SK-N-SH (cell line): ENCODE measurements around the gene MVB12B. TPM values are rescaled to one million over a fixed set of nuclear protein-coding genes. Genes with fewer than 3 reads are reported as not detected.

Experiments
- CTCF ChIA-PET: fragments of 300-600, 350-600 bp; formaldehyde crosslinking; extraction: SDS; loops from one replicate; lab custom pipeline; 2021; lab: Yijun Ruan, JAX
- POLR2A ChIA-PET: fragments of 350-600 bp; sonication (Branson Sonifier 250); formaldehyde crosslinking; extraction: SDS; loops from one replicate; lab custom pipeline; 2020; ENCODE audit warnings: antibody characterized with exemption, inconsistent platforms; lab: Yijun Ruan, JAX
- DNase-seq: peaks from one replicate; pipeline ENCODE4 v3.0.0; 2012
- H2AFZ ChIP-seq: fragments of 200-600 bp; sonication (generic); 2 replicates; pipeline ENCODE4 v1.8.1; 2016; ENCODE audit warnings: antibody characterized with exemption, mild to moderate bottlenecking, low read depth
- H3F3A ChIP-seq: fragments of 200-600 bp; sonication (generic); replicated peaks from 2 replicates; pipeline ENCODE3; 2016; ENCODE audit warnings: antibody characterized with exemption, mild to moderate bottlenecking; ENCODE audit not compliant: insufficient read depth
- H3K27ac ChIP-seq, 2 experiments: fragments of 200-500 bp in 1 of 2; fragments of 200-600 bp in 1 of 2; sonication (Bioruptor generic) in 1 of 2; sonication (generic), shearing (Covaris generic) in 1 of 2; 2 replicates each; pipeline versions ENCODE4 v1.5.1 to v1.6.1; 2014 to 2016; ENCODE audit warnings: low read depth in 2 of 2, inconsistent platforms in 1 of 2, low read length in 1 of 2, mild to moderate bottlenecking in 1 of 2, mixed read lengths in 1 of 2
- H3K27me3 ChIP-seq: fragments of 200-600 bp; sonication (generic), shearing (Covaris generic); 2 replicates; pipeline ENCODE4 v1.6.1; 2016; ENCODE audit warnings: mixed run types; ENCODE audit not compliant: insufficient read depth
- H3K36me3 ChIP-seq, 2 experiments: fragments of 200-500 bp in 1 of 2; fragments of 200-600 bp in 1 of 2; sonication (Bioruptor generic) in 1 of 2; sonication (generic) in 1 of 2; replicated peaks in 1 of 2; 2 replicates each; pipeline versions ENCODE3 to v1.5.1; 2014 to 2016; ENCODE audit warnings: low read length in 1 of 2, mild to moderate bottlenecking in 1 of 2; ENCODE audit not compliant: insufficient read depth in 2 of 2, control insufficient read depth in 1 of 2
- H3K4me1 ChIP-seq, 2 experiments: fragments of 200-500 bp in 1 of 2; fragments of 200-600 bp in 1 of 2; sonication (Bioruptor generic) in 1 of 2; sonication (generic), shearing (Covaris generic) in 1 of 2; 2 replicates each; pipeline versions ENCODE4 v1.5.1 to v1.6.1; 2014 to 2016; ENCODE audit warnings: low read depth in 1 of 2, low read length in 1 of 2, mixed run types in 1 of 2; ENCODE audit not compliant: insufficient read depth in 2 of 2, control insufficient read depth in 1 of 2
- H3K4me2 ChIP-seq: fragments of 200-600 bp; sonication (generic), shearing (Covaris generic); 2 replicates; pipeline ENCODE4 v1.6.1; 2017; ENCODE audit warnings: mixed run types
- H3K4me3 ChIP-seq, 2 experiments: fragments of 200-500 bp in 1 of 2; fragments of 200-600 bp in 1 of 2; sonication (Bioruptor generic) in 1 of 2; sonication (generic), shearing (Covaris generic) in 1 of 2; 2 replicates each; pipeline versions ENCODE4 v1.5.1 to v1.8.1; 2014 to 2016; ENCODE audit warnings: low read depth in 2 of 2, inconsistent platforms in 1 of 2, low read length in 1 of 2, mild to moderate bottlenecking in 1 of 2, mixed read lengths in 1 of 2, moderate library complexity in 1 of 2
- H3K79me2 ChIP-seq: fragments of 200-600 bp; sonication (generic); 2 replicates; pipeline ENCODE4 v1.8.1; 2017; ENCODE audit warnings: mild to moderate bottlenecking; ENCODE audit not compliant: insufficient read depth
- H3K9ac ChIP-seq: fragments of 200-600 bp; sonication (generic); 2 replicates; pipeline ENCODE4 v1.6.1; 2017; ENCODE audit warnings: mixed run types
- H3K9me2 ChIP-seq: fragments of 200-600 bp; sonication (generic); 2 replicates; pipeline ENCODE4 v1.6.1; 2017; ENCODE audit warnings: mixed run types
- H3K9me3 ChIP-seq: fragments of 200-600 bp; sonication (generic); 2 replicates; pipeline ENCODE4 v1.6.1; 2017; ENCODE audit warnings: mixed run types, mild to moderate bottlenecking, moderate library complexity
- H4K20me1 ChIP-seq: fragments of 200-600 bp; sonication (generic); 2 replicates; pipeline ENCODE4 v1.6.1; 2017; ENCODE audit warnings: mild to moderate bottlenecking, mixed run types; ENCODE audit not compliant: insufficient read depth
- CHD2 ChIP-seq: fragments of 150-350 bp; IDR thresholded peaks from 2 replicates; pipeline ENCODE4 v1.6.1; 2018; ENCODE audit warnings: low read length; ENCODE audit not compliant: partially characterized antibody
- ELF1 ChIP-seq: IDR thresholded peaks from 2 replicates; pipeline ENCODE4 v1.4.0; 2012
- EP300 ChIP-seq, 2 experiments: IDR thresholded peaks; 2 replicates each; pipeline versions ENCODE4 v1.4.0 to v1.6.1; 2012; ENCODE audit warnings: borderline replicate concordance in 1 of 2, low read depth in 1 of 2, low read length in 1 of 2
- FOSL2 ChIP-seq: IDR thresholded peaks from 2 replicates; pipeline ENCODE4 v1.4.0; 2012; ENCODE audit warnings: low read depth, mild to moderate bottlenecking, moderate library complexity, borderline replicate concordance
- FOXJ3 ChIP-seq: sonication (generic); formaldehyde crosslinking; IDR thresholded peaks from 2 replicates; pipeline ENCODE4 v1.5.1; 2020; ENCODE audit warnings: mild to moderate bottlenecking, missing genetic modification reagents
- FOXM1 ChIP-seq: IDR thresholded peaks from 2 replicates; pipeline ENCODE4 v1.4.0; 2012; ENCODE audit warnings: low read depth, mild to moderate bottlenecking
- GABPA ChIP-seq: IDR thresholded peaks from 2 replicates; pipeline ENCODE4 v1.4.0; 2012; ENCODE audit warnings: low read depth, mild to moderate bottlenecking
- MXI1 ChIP-seq: IDR thresholded peaks from 2 replicates; pipeline ENCODE4 v1.6.1; 2012; ENCODE audit warnings: mild to moderate bottlenecking, low read depth, low read length, improper control_type of control experiment
- NRF1 ChIP-seq: IDR thresholded peaks from 2 replicates; pipeline ENCODE4 v1.6.1; 2012; ENCODE audit warnings: low read depth, mild to moderate bottlenecking, low read length
- POLR2AphosphoS5 ChIP-seq: IDR thresholded peaks from 2 replicates; pipeline ENCODE4 v1.6.1; 2012; ENCODE audit warnings: low read depth, low read length
- RAD21 ChIP-seq: IDR thresholded peaks from 2 replicates; pipeline ENCODE4 v1.6.1; 2012; ENCODE audit warnings: mild to moderate bottlenecking, low read length
- RCOR1 ChIP-seq: fragments of 150-350 bp; IDR thresholded peaks from 2 replicates; pipeline ENCODE4 v1.6.1; 2017; ENCODE audit warnings: antibody characterized with exemption, low read length
- RXRA ChIP-seq: IDR thresholded peaks from 2 replicates; pipeline ENCODE4 v1.4.0; 2012; ENCODE audit warnings: low read depth, mild to moderate bottlenecking, borderline replicate concordance
- SMC3 ChIP-seq: IDR thresholded peaks from 2 replicates; pipeline ENCODE4 v1.6.1; 2012; ENCODE audit warnings: low read depth, low read length, improper control_type of control experiment
- TAF1 ChIP-seq: IDR thresholded peaks from 2 replicates; pipeline ENCODE4 v1.6.1; 2012; ENCODE audit warnings: low read depth, mild to moderate bottlenecking, low read length, moderate library complexity, borderline replicate concordance
- TCF12 ChIP-seq: IDR thresholded peaks from 2 replicates; pipeline ENCODE4 v1.4.0; 2012
- YY1 ChIP-seq: IDR thresholded peaks from 2 replicates; pipeline ENCODE4 v1.4.0; 2012; ENCODE audit warnings: low read depth, mild to moderate bottlenecking
- ZBTB33 ChIP-seq: IDR thresholded peaks from 2 replicates; pipeline ENCODE4 v1.4.0; 2012; ENCODE audit warnings: low read depth, borderline replicate concordance
- WGBS: methylation state at CpG from one replicate; pipeline ENCODE4 v1.1.6; 2017; ENCODE audit warnings: low lambda C conversion rate; 5-methylcytosine and 5-hydroxymethylcytosine counted together
- polyA plus RNA-seq, 3 experiments: library from polyadenylated mRNA; depleted of rRNA; stranded (reverse); fragments of >200 nt; gene quantifications; 2 replicates each; pipeline ENCODE4 v1.2.3, GENCODE V29; 2012
- TF ChIP-seq, protein P1 (sequence below): IDR thresholded peaks from 2 replicates; pipeline ENCODE4 v1.4.0; 2012; ENCODE audit warnings: low read depth

Gene MVB12B
- polyA plus RNA-seq, 1 of the 3 experiments (the other 2 are of a cell fraction): 5.1 TPM

- Histone ChIP-seq H3K4me3 (no peak overlapping the region), H3K27me3 (no peaks in the 10 kb centered on the region), H3K4me2 (no peak overlapping the region), H3K9ac (no peak overlapping the region), H3K36me3 (peaks cover 0 to 13% of the 10 kb centered on the region in 2 experiments), H2AFZ (no peak overlapping the region), H3K27ac (no peak overlapping the region), H3F3A (no peaks in the 10 kb centered on the region), H4K20me1 (no peaks in the 10 kb centered on the region; the same call in 1 of the 2 replicates), H3K9me2 (no peaks in the 10 kb centered on the region), H3K79me2 (no peaks in the 10 kb centered on the region), H3K9me3 (no peaks in the 10 kb centered on the region), H3K4me1 (peaks cover 0 to 11% of the 10 kb centered on the region in 2 experiments; a peak in 1 of 4 replicates)
- ChIA-PET CTCF (no interaction called here), POLR2A (no interaction called here)
- TF ChIP-seq CHD2: no peak
- TF ChIP-seq TCF12: no peak
- TF ChIP-seq, protein P1, sequence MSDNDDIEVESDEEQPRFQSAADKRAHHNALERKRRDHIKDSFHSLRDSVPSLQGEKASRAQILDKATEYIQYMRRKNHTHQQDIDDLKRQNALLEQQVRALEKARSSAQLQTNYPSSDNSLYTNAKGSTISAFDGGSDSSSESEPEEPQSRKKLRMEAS: no peak
- no peak for TF ChIP-seq EP300 (IDR thresholded peaks at IDR 0.05; ENCODE audit: borderline replicate concordance in 1 of 2, low read depth in 1 of 2, low read length in 1 of 2)
- no peak for TF ChIP-seq RXRA
- no peak for TF ChIP-seq NRF1
- WGBS: over 99% methylated on average over 5 of the region's 5 CpGs
- no peak for DNase-seq
These were observed 76.8 kb downstream of the MVB12B start for GRCh38 chr9:126403397-126403796.

- no peaks in the 10 kb centered on the region for H3K9me3 ChIP-seq
- H2AFZ ChIP-seq: no peak overlapping the region
- ChIA-PET CTCF (interaction anchor here (1.0 to 5.7 kb wide), 4 partner anchors 7 to 153 kb away, joined by 3 to 38 read pairs (median 6); no protein-coding TSS in a partner anchor), POLR2A (no interaction called here)
- no peaks in the 10 kb centered on the region for H4K20me1 ChIP-seq
- no peak overlapping the region for H3K4me2 ChIP-seq
- no peak overlapping the region for H3K4me3 ChIP-seq
- H3K27ac ChIP-seq: no peak overlapping the region
- no peaks in the 10 kb centered on the region for H3K9me2 ChIP-seq
- no peaks in the 10 kb centered on the region for H3F3A ChIP-seq
- DNase-seq: no peak
- no peaks in the 10 kb centered on the region for H3K27me3 ChIP-seq
- H3K79me2 ChIP-seq: no peaks in the 10 kb centered on the region
- peaks cover 0 to 11% of the 10 kb centered on the region in 2 experiments; a peak in 1 of 4 replicates for H3K4me1 ChIP-seq
- peaks cover 0 to 11% of the 10 kb centered on the region in 2 experiments for H3K36me3 ChIP-seq
- 93% methylated on average over 13 of the region's 14 CpGs for WGBS
- no peak for TF ChIP-seq TAF1
- TF ChIP-seq RAD21: no peak
- no peak for TF ChIP-seq SMC3
- no peak for TF ChIP-seq FOSL2
- no peak for TF ChIP-seq RXRA
- H3K9ac ChIP-seq: no peak overlapping the region
These were observed 77.8 kb downstream of the MVB12B start for GRCh38 chr9:126404459-126404858.

DNA sequence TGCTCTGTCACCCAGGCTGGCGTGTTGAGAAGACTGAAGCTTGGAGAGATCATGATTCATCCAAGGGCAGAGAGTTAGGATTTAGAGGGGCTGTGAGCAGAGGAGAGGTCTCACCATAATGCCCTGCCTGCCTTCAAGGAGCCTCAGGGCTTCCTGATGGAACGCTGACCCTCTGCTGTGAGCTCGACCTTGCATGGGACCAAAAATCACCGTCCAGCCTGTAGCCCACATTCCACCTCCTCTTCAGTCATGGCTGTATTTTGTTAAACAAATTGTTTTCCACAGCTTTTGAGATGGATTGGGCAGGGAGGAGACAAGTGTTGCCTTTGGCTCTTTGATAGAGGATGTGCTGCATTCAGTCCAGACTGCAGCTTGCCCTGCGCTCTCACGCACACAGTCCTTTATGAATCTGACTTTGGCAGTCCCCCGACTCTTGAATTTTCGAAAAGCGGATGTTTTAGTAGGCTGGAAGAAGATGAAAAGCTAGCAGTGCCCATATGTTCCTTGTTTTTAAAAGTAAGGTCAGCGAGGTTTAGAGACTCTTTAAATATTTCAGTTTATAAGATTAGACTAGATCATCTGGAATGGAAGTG lies 79.5 kb downstream of the MVB12B start:
- no peaks in the 10 kb centered on the region for H3K9me3 ChIP-seq
- no peak for DNase-seq
- H3K36me3 ChIP-seq: peaks cover 0 to 8% of the 10 kb centered on the region in 2 experiments
- H3K79me2 ChIP-seq: no peaks in the 10 kb centered on the region
- TF ChIP-seq FOXM1: no peak
- no peak for TF ChIP-seq ELF1
- TF ChIP-seq MXI1: no peak
- TF ChIP-seq SMC3: no peak
- no peak for TF ChIP-seq ZBTB33
- TF ChIP-seq POLR2AphosphoS5: no peak
- no peak for TF ChIP-seq FOSL2
- no peak for TF ChIP-seq RCOR1
- no peak for TF ChIP-seq GABPA
- no peak for TF ChIP-seq CHD2
- no peak for TF ChIP-seq FOXJ3 (CRISPR knock-in tag)
- TF ChIP-seq YY1: no peak
- no peak for TF ChIP-seq TAF1
- TF ChIP-seq, all 33 proteins: peak for 0
- no peak overlapping the region for H3K4me2 ChIP-seq
- no peaks in the 10 kb centered on the region for H3F3A ChIP-seq
- no peak overlapping the region for H2AFZ ChIP-seq
- no peak overlapping the region for H3K4me3 ChIP-seq
- WGBS: 87% methylated on average over 10 of the region's 10 CpGs
- H3K27me3 ChIP-seq: no peaks in the 10 kb centered on the region
- ChIA-PET POLR2A (no interaction called here), CTCF (interaction anchor here (1.3 to 5.7 kb wide), 3 partner anchors 8 to 104 kb away, joined by 4 to 38 read pairs (median 4); no protein-coding TSS in a partner anchor)
- no peaks in the 10 kb centered on the region for H3K9me2 ChIP-seq
- no peak overlapping the region for H3K27ac ChIP-seq
- no peaks in the 10 kb centered on the region for H4K20me1 ChIP-seq
- H3K4me1 ChIP-seq: peaks cover 0 to 11% of the 10 kb centered on the region in 2 experiments; a peak in 1 of 4 replicates
- no peak overlapping the region for H3K9ac ChIP-seq
